K562 (cell line): Measurements from ENCODE around the gene GET3. TPM values are rescaled to one million over a fixed set of nuclear protein-coding genes. Genes with fewer than 3 reads are reported as not detected.
A peak's percentile ranks its signal among the peaks of the same experiment; 100 is the strongest.

Source experiments
- ATAC-seq: fragments of 200-7000 bp; cut with Tn5 transposase; 3 replicates; pipeline ENCODE4 v1.9.1; 2020; ENCODE audit warnings: moderate library complexity
- BruUV-seq: library from RNA; stranded (reverse); fragments of 400-500 nt; replicated peaks from 2 replicates; lab custom pipeline; 2021; lab: Mats Ljungman, UMichigan
- CTCF ChIA-PET: fragments of 300-600 bp; formaldehyde crosslinking; extraction: SDS; loops from one replicate; lab custom pipeline; 2021; ENCODE audit warnings: low intra/inter-chr PET ratio; lab: Yijun Ruan, JAX
- POLR2A ChIA-PET: fragments of 300-600, 350-650 bp; sonication (Branson Sonifier 250); formaldehyde crosslinking; extraction: SDS; loops from one replicate; lab custom pipeline; 2021; ENCODE audit warnings: antibody characterized with exemption, inconsistent platforms; lab: Yijun Ruan, JAX
- DNase-seq, 4 experiments: peaks; one replicate each; pipeline versions ENCODE4 v3.0.0 to v3.0.0-alpha.2; 2011 to 2018; ENCODE audit warnings: low spot score in 3 of 4, mixed read lengths in 3 of 4; ENCODE audit errors: extremely low read depth in 1 of 4
- FAIRE-seq: peaks from 2 replicates; lab custom pipeline; 2011; peaks lifted over from hg19 to GRCh38; lab: Jason Lieb, UNC
- H2AFZ ChIP-seq: 2 replicates; pipeline ENCODE4 v1.6.0; 2011; ENCODE audit warnings: low read depth, low read length, control low read depth, inconsistent platforms
- H3K27ac ChIP-seq: fragments of 200-600 bp; 3 replicates; pipeline ENCODE4 v1.8.0; 2011; ENCODE audit warnings: low read depth, mild to moderate bottlenecking, control low read depth, inconsistent platforms, low read length, moderate library complexity, mixed read lengths; ENCODE audit errors: extremely low read depth
- H3K27me3 ChIP-seq, 2 experiments: fragments of 300-600 bp in 1 of 2; 2 replicates in 1 of 2; 3 replicates in 1 of 2; pipeline versions ENCODE4 v1.6.0 to v1.8.0; 2011; ENCODE audit warnings: inconsistent platforms in 2 of 2, low read length in 2 of 2, mild to moderate bottlenecking in 1 of 2, mixed read lengths in 1 of 2, moderate library complexity in 1 of 2; ENCODE audit not compliant: control insufficient read depth in 2 of 2, insufficient read depth in 2 of 2
- H3K36me3 ChIP-seq: fragments of 300-600 bp; 3 replicates; pipeline ENCODE4 v1.8.0; 2011; ENCODE audit warnings: mild to moderate bottlenecking, low read length, inconsistent platforms; ENCODE audit not compliant: control insufficient read depth, insufficient read depth
- H3K4me1 ChIP-seq, 2 experiments: fragments of 200-600 bp in 1 of 2; replicated peaks in 1 of 2; 2 replicates in 1 of 2; 3 replicates in 1 of 2; pipeline versions ENCODE4 v1.5.1 to v1.8.0; 2011; ENCODE audit warnings: inconsistent platforms in 2 of 2, low read length in 2 of 2, mild to moderate bottlenecking in 1 of 2, mixed read lengths in 1 of 2, moderate library complexity in 1 of 2; ENCODE audit not compliant: control insufficient read depth in 2 of 2, insufficient read depth in 2 of 2
- H3K4me2 ChIP-seq: 2 replicates; pipeline ENCODE4 v1.6.1; 2011; ENCODE audit warnings: low read length, control low read depth, inconsistent platforms, mixed read lengths; ENCODE audit not compliant: insufficient read depth
- H3K4me3 ChIP-seq: fragments of 200-600 bp; sonication (generic), shearing (Covaris generic); 2 replicates; pipeline ENCODE4 v1.5.1; 2016; ENCODE audit warnings: control low read depth, inconsistent platforms
- H3K79me2 ChIP-seq: fragments of 200-600 bp; 3 replicates; pipeline ENCODE4 v1.8.0; 2011; ENCODE audit warnings: low read length, inconsistent platforms; ENCODE audit not compliant: control insufficient read depth, insufficient read depth
- H3K9ac ChIP-seq, 2 experiments: 2 replicates each; pipeline versions ENCODE4 v1.6.0 to v1.6.1; 2011; ENCODE audit warnings: low read depth in 2 of 2, low read length in 2 of 2, control low read depth in 1 of 2, inconsistent platforms in 1 of 2, mild to moderate bottlenecking in 1 of 2, mixed read lengths in 1 of 2; ENCODE audit not compliant: insufficient read depth in 1 of 2
- H3K9me1 ChIP-seq: one replicate; pipeline ENCODE4 v1.6.0; 2011; ENCODE audit warnings: inconsistent platforms, mild to moderate bottlenecking, low read length, moderate library complexity; ENCODE audit not compliant: control insufficient read depth, insufficient read depth
- H3K9me3 ChIP-seq: replicated peaks from 2 replicates; pipeline ENCODE4 v1.5.1; 2011; ENCODE audit warnings: low read depth, low read length, inconsistent platforms; ENCODE audit not compliant: control insufficient read depth, insufficient read depth
- H4K20me1 ChIP-seq: replicated peaks from 2 replicates; pipeline ENCODE4 v1.6.1; 2011; ENCODE audit warnings: low read length, inconsistent platforms, mixed read lengths; ENCODE audit not compliant: control insufficient read depth, insufficient read depth
- ARID3A ChIP-seq: IDR thresholded peaks from 2 replicates; pipeline ENCODE4 v1.6.1; 2012; ENCODE audit warnings: low read depth, low read length, improper control_type of control experiment, borderline replicate concordance
- CCAR2 ChIP-seq: fragments of 200-400 bp; formaldehyde crosslinking; IDR thresholded peaks from 2 replicates; pipeline ENCODE4 v1.6.1; 2017; ENCODE audit warnings: mild to moderate bottlenecking, low read depth, low read length
- KLF6 ChIP-seq: fragments of 250-450 bp; sonication (Bioruptor Pico); IDR thresholded peaks from 2 replicates; pipeline ENCODE4 v1.4.0; 2020; ENCODE audit warnings: mild to moderate bottlenecking, moderate library complexity, borderline replicate concordance
- SRF ChIP-seq, 2 experiments: fragments of 250-450, 450-650 bp in 1 of 2; sonication (Bioruptor Pico) in 1 of 2; sonication (generic) in 1 of 2; formaldehyde crosslinking; IDR thresholded peaks; 2 replicates each; pipeline versions ENCODE4 v1.5.0 to v1.5.1; 2020 to 2022; ENCODE audit warnings: mild to moderate bottlenecking in 1 of 2, missing genetic modification reagents in 1 of 2
- ZEB2 ChIP-seq: fragments of 450-650 bp; IDR thresholded peaks from 2 replicates; pipeline ENCODE4 v1.6.1; 2016
- whole genome bisulfite sequencing: fragments of 100-300 bp; shearing (Covaris generic); methylation state at CpG from one replicate; pipeline ENCODE4 v1.1.6; 2016; ENCODE audit warnings: low coverage, mixed read lengths; ENCODE audit not compliant: insufficient coverage; ENCODE audit errors: missing lambda C conversion rate; 5-methylcytosine and 5-hydroxymethylcytosine counted together
- in situ Hi-C: fragments of 300-500 bp; cut with MboI; formaldehyde crosslinking; loops from 4 replicates; pipeline ENCODE4 v1.15.0; 2018; ENCODE audit warnings: inconsistent platforms, mixed read lengths
- intact Hi-C: fragments of 100-400 bp; cut with micrococcal nuclease; formaldehyde crosslinking; loops from 2 replicates; pipeline ENCODE4 v1.14.2; 2022
- polyA plus RNA-seq, 8 experiments: library from polyadenylated mRNA; depleted of rRNA in 4 of 8; stranded (reverse) in 5 of 8; unstranded in 3 of 8; fragments of >200 nt; fragmentation: Nextera tagmentation in 2 of 8; fragmentation: Illumina TruSeq in 1 of 8; extraction: Ambion mirVana in 2 of 8; extraction: Trizol in 1 of 8; gene quantifications; 2 replicates each; pipeline versions ENCODE4 v1.2.1 to v1.2.3, GENCODE V29; 2011 to 2014; ENCODE audit warnings: inconsistent platforms in 1 of 8, missing spikeins in 1 of 8
- total RNA-seq, 7 experiments: library from RNA; depleted of rRNA in 6 of 7; stranded (reverse); fragments of >200 nt in 6 of 7; fragmentation: Illumina TruSeq in 2 of 7; extraction: Trizol in 2 of 7; gene quantifications; 2 replicates each; pipeline versions ENCODE4 v1.2.1 to v1.2.3, GENCODE V29; 2011 to 2021; ENCODE audit warnings: low replicate concordance in 1 of 7

Gene GET3
- total and polyA plus RNA-seq, 9 of the 15 experiments (the other 6 are each of a cell fraction or from before 2014, with no cell fraction given), result 8.3 to 83.5 (median 51.8) TPM

GRCh38 chr19:12750851-12751250, 13.6 kb downstream of the GET3 start:
- H3K36me3 ChIP-seq, result peaks cover 22% of the 10 kb centered on the region; the same call in 2 of the 3 replicates
- H3K79me2 ChIP-seq, result no peaks in the 10 kb centered on the region
- WGBS, result 7% methylated on average over 9 of the region's 9 CpGs
- CTCF ChIA-PET, result interaction anchor here (0.6 kb wide), 1 partner anchor 93 kb away, joined by 3 read pairs; no protein-coding TSS in a partner anchor
- no peak overlapping the region for H3K4me3 ChIP-seq
- no peaks in the 10 kb centered on the region for H3K9me1 ChIP-seq
- DNase-seq (no peak), ATAC-seq (no peak), FAIRE-seq (peak; percentile 40)
- H3K4me1 ChIP-seq, result peaks cover 0 to 26% of the 10 kb centered on the region in 2 experiments; a peak in 3 of 5 replicates
- no peak overlapping the region; a peak in 1 of 4 replicates for H3K9ac ChIP-seq
- in situ Hi-C loops (no loop called here), intact Hi-C loops (no loop called here)
- no TSS peak for BruUV-seq
- TF ChIP-seq CCAR2 (no peak), ARID3A (no peak), KLF6 (CRISPR knock-in tag) (no peak), SRF (CRISPR knock-in tag; IDR thresholded peaks at IDR 0.05) (no peak), ZEB2 (no peak)
- no peak overlapping the region for H3K27ac ChIP-seq
- POLR2A ChIA-PET, result interaction anchor here (1.0 to 1.9 kb wide), 2 partner anchors 15 to 42 kb away, joined by 4 to 5 read pairs; no protein-coding TSS in a partner anchor
- H3K27me3 ChIP-seq, result peaks cover 20 to 36% of the 10 kb centered on the region in 2 experiments; a peak in 3 of 5 replicates
- no peak overlapping the region for H3K4me2 ChIP-seq
- no peaks in the 10 kb centered on the region for H4K20me1 ChIP-seq
- no peak overlapping the region for H2AFZ ChIP-seq
- H3K9me3 ChIP-seq, result peaks cover 9% of the 10 kb centered on the region
